Measurements from ENCODE around the gene ARHGEF19.
A peak's percentile ranks its signal among the peaks of the same experiment; 100 is the strongest.
"Not testable (repeated sequence)": the region's sequence is repeated elsewhere in the genome, so short reads cannot be mapped to it uniquely, and the experiment has no call there.

ARHGEF19 gene

GRCh38 chr1:16181887-16182719 is 30.3 kb downstream of the ARHGEF19 start:
- no peak for DNase-seq (ENCODE audit: low read depth in 2 of 2)

- DNase-seq (ENCODE audit: low read depth in 2 of 2), result no peak
Observed at GRCh38 chr1:16180291-16180824, 32.1 kb downstream of the ARHGEF19 start.

GRCh38 chr1:16178596-16179497 is 33.6 kb downstream of the ARHGEF19 start:
- no peak for DNase-seq (ENCODE audit: low read depth in 2 of 2)

- DNase-seq (ENCODE audit: low read depth in 2 of 2), result no peak
Observed at GRCh38 chr1:16177306-16177705, 35.1 kb downstream of the ARHGEF19 start.

GRCh38 chr1:16176653-16177052 is 35.8 kb downstream of the ARHGEF19 start:
- no peak for DNase-seq (ENCODE audit: low read depth in 2 of 2)

GRCh38 chr1:16175610-16176553 is 36.6 kb downstream of the ARHGEF19 start:
- DNase-seq (ENCODE audit: low read depth in 2 of 2), result no peak

- no peak for DNase-seq (ENCODE audit: low read depth in 2 of 2)
Observed at GRCh38 chr1:16174886-16175598, 37.4 kb downstream of the ARHGEF19 start.

GRCh38 chr1:16174261-16174868 is 38.1 kb downstream of the ARHGEF19 start:
- no peak for DNase-seq (ENCODE audit: low read depth in 2 of 2)

GRCh38 chr1:16173447-16174260 is 38.8 kb downstream of the ARHGEF19 start:
- no peak for DNase-seq (ENCODE audit: low read depth in 2 of 2)

- DNase-seq (ENCODE audit: low read depth in 2 of 2), result no peak
Observed at GRCh38 chr1:16172964-16173446, 39.4 kb downstream of the ARHGEF19 start.

- no peak for DNase-seq (ENCODE audit: low read depth in 2 of 2)
Observed at GRCh38 chr1:16172218-16172830, 40.1 kb downstream of the ARHGEF19 start.

- DNase-seq (ENCODE audit: low read depth in 2 of 2), result no peak
Observed at GRCh38 chr1:16171314-16172151, 40.9 kb downstream of the ARHGEF19 start.

GRCh38 chr1:16170283-16170673 is 42.2 kb downstream of the ARHGEF19 start:
- no peak for DNase-seq (ENCODE audit: low read depth in 2 of 2)

- DNase-seq (ENCODE audit: low read depth in 2 of 2), result no peak
Observed at GRCh38 chr1:16168622-16169360, 43.7 kb downstream of the ARHGEF19 start.

GRCh38 chr1:16168144-16168495 is 44.3 kb downstream of the ARHGEF19 start:
- not testable (repeated sequence) for DNase-seq (ENCODE audit: low read depth in 2 of 2)

GRCh38 chr1:16167331-16168143 is 44.9 kb downstream of the ARHGEF19 start:
- peak; percentile 24 to 40 for DNase-seq (ENCODE audit: low read depth in 2 of 2)
